Endothelial cell (in vitro differentiated cells): ENCODE measurements around the gene HOXC4. TPM values are rescaled to one million over a fixed set of nuclear protein-coding genes. Genes with fewer than 3 reads are reported as not detected.

Source experiments
- DNase-seq: peaks from one replicate; pipeline ENCODE4 v3.0.0; 2021; ENCODE audit warnings: low spot score
- H3K27ac Mint-ChIP-seq: one replicate; pipeline ENCODE4 v1.8.0; 2021; ENCODE audit warnings: mixed read lengths, inconsistent platforms; ENCODE audit not compliant: unreplicated experiment
- H3K27me3 Mint-ChIP-seq: one replicate; pipeline ENCODE4 v1.8.0; 2021; ENCODE audit warnings: mild to moderate bottlenecking, moderate library complexity, mixed read lengths, inconsistent platforms; ENCODE audit not compliant: unreplicated experiment
- H3K36me3 Mint-ChIP-seq: one replicate; pipeline ENCODE4 v1.8.0; 2021; ENCODE audit warnings: mild to moderate bottlenecking, low read depth, mixed read lengths, inconsistent platforms; ENCODE audit not compliant: unreplicated experiment
- H3K4me1 Mint-ChIP-seq: one replicate; pipeline ENCODE4 v1.8.0; 2021; ENCODE audit warnings: mild to moderate bottlenecking, mixed read lengths, inconsistent platforms; ENCODE audit not compliant: unreplicated experiment
- H3K4me3 Mint-ChIP-seq: one replicate; pipeline ENCODE4 v1.8.0; 2021; ENCODE audit warnings: mild to moderate bottlenecking, mixed read lengths, inconsistent platforms; ENCODE audit not compliant: unreplicated experiment
- H3K9me3 Mint-ChIP-seq: one replicate; pipeline ENCODE4 v1.8.0; 2021; ENCODE audit warnings: mixed read lengths, inconsistent platforms; ENCODE audit not compliant: unreplicated experiment
- total RNA-seq: library from RNA; stranded (reverse); fragmentation: NEBNext Ultra II Directional; extraction: Animal tissue kit (Norgen Biotek cat#: 25700); gene quantifications from one replicate; pipeline ENCODE4 v1.2.1, GENCODE V29; 2021; ENCODE audit not compliant: unreplicated experiment
- TF ChIP-seq, protein P1 (sequence below): fragments of 200-600 bp; sonication (generic); IDR thresholded peaks from one replicate; pipeline ENCODE4 v1.5.0; 2021; ENCODE audit warnings: antibody characterized with exemption; ENCODE audit not compliant: unreplicated experiment

HOXC4 gene
- total RNA-seq, 1 donor from 2014 or later = not detected

DNA sequence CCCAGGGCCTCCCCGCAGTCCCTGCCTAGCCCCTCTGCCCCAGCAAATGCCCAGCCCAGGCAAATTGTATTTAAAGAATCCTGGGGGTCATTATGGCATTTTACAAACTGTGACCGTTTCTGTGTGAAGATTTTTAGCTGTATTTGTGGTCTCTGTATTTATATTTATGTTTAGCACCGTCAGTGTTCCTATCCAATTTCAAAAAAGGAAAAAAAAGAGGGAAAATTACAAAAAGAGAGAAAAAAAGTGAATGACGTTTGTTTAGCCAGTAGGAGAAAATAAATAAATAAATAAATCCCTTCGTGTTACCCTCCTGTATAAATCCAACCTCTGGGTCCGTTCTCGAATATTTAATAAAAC, 23.2 kb upstream of the HOXC4 start:
- Mint-ChIP-seq H3K4me1 (peaks cover 30% of the 10 kb centered on the region), H3K36me3 (peaks cover 7% of the 10 kb centered on the region), H3K4me3 (peak overlapping the region; percentile 45), H3K27ac (no peak overlapping the region), H3K9me3 (no peaks in the 10 kb centered on the region), H3K27me3 (peaks cover 58% of the 10 kb centered on the region)
- TF ChIP-seq, protein P1, sequence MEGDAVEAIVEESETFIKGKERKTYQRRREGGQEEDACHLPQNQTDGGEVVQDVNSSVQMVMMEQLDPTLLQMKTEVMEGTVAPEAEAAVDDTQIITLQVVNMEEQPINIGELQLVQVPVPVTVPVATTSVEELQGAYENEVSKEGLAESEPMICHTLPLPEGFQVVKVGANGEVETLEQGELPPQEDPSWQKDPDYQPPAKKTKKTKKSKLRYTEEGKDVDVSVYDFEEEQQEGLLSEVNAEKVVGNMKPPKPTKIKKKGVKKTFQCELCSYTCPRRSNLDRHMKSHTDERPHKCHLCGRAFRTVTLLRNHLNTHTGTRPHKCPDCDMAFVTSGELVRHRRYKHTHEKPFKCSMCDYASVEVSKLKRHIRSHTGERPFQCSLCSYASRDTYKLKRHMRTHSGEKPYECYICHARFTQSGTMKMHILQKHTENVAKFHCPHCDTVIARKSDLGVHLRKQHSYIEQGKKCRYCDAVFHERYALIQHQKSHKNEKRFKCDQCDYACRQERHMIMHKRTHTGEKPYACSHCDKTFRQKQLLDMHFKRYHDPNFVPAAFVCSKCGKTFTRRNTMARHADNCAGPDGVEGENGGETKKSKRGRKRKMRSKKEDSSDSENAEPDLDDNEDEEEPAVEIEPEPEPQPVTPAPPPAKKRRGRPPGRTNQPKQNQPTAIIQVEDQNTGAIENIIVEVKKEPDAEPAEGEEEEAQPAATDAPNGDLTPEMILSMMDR = no peak
- DNase-seq = no peak

DNA sequence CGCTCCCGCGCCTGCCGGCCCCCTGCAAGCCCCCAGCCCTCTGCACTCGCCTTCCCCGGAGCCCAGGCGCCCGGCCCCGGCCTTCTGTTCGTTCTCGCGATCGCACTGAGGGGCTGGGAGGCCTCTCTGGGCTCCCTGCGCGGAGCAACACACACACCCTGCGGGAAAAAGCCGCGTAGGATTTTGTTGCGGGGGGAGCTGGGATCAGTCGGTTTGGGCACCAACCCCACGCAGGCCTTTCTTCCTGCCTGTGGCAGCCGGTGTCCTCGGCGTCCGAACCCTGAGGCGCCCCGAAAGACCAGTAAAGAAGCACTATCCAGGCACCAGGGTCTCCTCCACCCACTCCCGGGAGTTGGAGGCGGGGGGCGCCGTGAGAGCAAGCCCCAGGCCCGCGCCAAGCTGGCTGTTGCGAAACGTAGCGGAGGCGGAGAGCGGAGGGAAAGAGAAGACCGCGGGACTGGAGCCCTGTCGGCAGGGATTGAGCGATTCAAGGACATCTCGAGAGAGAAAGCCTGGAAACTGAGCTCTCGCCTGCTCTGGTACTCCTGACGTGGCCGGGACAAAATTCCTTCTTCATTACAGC, 22.7 kb upstream of the HOXC4 start:
- TF ChIP-seq, protein P1 = no peak
- H3K9me3 Mint-ChIP-seq = no peaks in the 10 kb centered on the region
- peaks cover 7% of the 10 kb centered on the region for H3K36me3 Mint-ChIP-seq
- DNase-seq = no peak
- peaks cover 34% of the 10 kb centered on the region for H3K4me1 Mint-ChIP-seq
- H3K27ac Mint-ChIP-seq = no peak overlapping the region
- H3K27me3 Mint-ChIP-seq = peaks cover 56% of the 10 kb centered on the region
- H3K4me3 Mint-ChIP-seq = no peak overlapping the region

DNA sequence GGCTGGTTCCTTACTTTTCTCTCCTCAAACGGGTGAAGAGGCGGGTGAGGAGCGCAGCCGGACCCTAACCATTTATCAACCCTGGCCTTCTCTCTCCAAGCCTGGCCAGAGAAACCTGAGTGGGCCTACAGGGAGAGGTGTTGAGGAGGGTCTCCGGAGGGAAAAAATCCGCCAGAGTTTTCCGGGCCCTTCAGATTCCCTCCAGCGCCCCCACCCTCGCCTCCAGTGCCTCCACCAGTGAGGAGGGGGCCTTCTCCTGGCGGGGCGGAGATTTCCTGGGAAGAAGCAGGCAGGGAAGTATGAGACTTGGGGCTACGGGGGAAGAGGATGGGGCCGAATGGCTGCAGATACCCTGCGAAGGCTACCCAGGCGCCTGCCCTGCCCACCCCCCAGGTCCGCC, 22.2 kb upstream of the HOXC4 start:
- H3K27ac Mint-ChIP-seq = no peak overlapping the region
- TF ChIP-seq, protein P1 = no peak
- no peak for DNase-seq
- no peak overlapping the region for H3K4me3 Mint-ChIP-seq
- no peaks in the 10 kb centered on the region for H3K9me3 Mint-ChIP-seq
- peaks cover 59% of the 10 kb centered on the region for H3K27me3 Mint-ChIP-seq
- peaks cover 35% of the 10 kb centered on the region for H3K4me1 Mint-ChIP-seq
- peaks cover 7% of the 10 kb centered on the region for H3K36me3 Mint-ChIP-seq

DNA sequence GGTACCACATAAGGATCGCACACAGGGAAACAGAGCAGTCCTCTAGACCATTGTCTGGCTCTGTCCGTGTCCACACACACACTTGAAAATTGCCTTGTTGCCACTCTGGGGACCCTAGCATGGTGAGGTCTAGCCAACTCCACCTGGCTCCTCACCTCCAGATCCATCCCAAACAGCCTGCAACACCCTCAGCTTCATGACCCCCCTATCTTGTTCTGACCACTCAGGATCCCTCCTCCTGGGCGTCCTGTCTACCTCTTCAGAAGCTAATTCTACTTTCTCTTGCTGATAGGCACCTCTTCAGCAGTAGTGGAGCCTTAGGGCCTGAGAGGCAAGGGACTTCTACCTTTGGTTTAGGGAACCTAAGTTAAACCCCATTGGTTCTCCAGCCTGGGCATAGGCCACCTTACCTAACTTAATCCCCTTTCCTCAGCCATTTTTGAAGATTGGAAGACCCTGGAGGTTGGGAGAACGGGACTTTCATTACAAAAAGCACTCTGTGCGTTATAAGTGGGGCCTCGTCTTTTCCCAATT, 21.5 kb upstream of the HOXC4 start:
- H3K36me3 Mint-ChIP-seq = peaks cover 7% of the 10 kb centered on the region
- TF ChIP-seq, protein P1 = no peak
- H3K4me1 Mint-ChIP-seq = peaks cover 33% of the 10 kb centered on the region
- H3K9me3 Mint-ChIP-seq = no peaks in the 10 kb centered on the region
- H3K27ac Mint-ChIP-seq = peak overlapping the region; percentile 48
- peak overlapping the region; percentile 15 for H3K4me3 Mint-ChIP-seq
- no peak for DNase-seq
- peaks cover 57% of the 10 kb centered on the region for H3K27me3 Mint-ChIP-seq

DNA sequence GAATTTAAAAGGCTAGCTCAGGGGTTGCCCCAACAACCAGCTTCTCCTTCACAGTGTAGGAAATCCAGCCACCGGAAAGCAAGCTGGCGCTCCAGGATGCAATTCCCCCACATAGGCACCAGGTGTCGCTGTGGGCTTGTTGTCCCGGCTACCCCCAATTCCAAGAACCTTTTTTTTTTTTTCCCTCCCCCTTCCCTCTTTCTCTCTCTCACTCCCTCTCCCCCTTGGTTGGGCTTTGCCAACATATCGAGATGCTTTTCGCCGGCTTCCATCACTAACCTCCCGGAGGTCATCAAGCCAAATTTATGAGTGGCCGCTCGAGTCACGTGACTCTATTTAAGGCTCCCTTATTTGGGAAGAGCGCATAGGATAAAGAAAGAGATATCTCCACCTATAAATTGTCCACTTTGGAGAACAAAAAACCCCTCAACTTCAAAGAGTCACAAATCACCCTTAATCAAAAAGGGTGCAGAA, 21.0 kb upstream of the HOXC4 start, which contains the start of gene HOXC5:
HOXC5 (plus strand) TSS at position 424 of the 474 bp plus-strand sequence. CDS start 73 bp downstream, outside the sequence.
- no peaks in the 10 kb centered on the region for H3K9me3 Mint-ChIP-seq
- DNase-seq = peak; percentile 80
- peaks cover 56% of the 10 kb centered on the region for H3K27me3 Mint-ChIP-seq
- H3K27ac Mint-ChIP-seq = peak within 1 kb of the TSS; percentile 48
- H3K4me3 Mint-ChIP-seq = peak within 1 kb of the TSS; percentile 47
- peaks cover 31% of the 10 kb centered on the region for H3K4me1 Mint-ChIP-seq
- H3K36me3 Mint-ChIP-seq = peaks cover 7% of the 10 kb centered on the region
- TF ChIP-seq, protein P1 = peak; percentile 99
